Naive thymus-derived CD4-positive, alpha-beta T cell (primary cell): ENCODE data around the gene LAPTM5. TPM values are rescaled to one million over a fixed set of nuclear protein-coding genes. Genes with fewer than 3 reads are reported as not detected.
A peak's percentile ranks its signal among the peaks of the same experiment; 100 is the strongest.

Experiments used
- ATAC-seq: fragments of 150-1000 bp; cut with Tn5 transposase; 2 replicates; pipeline ENCODE4 v1.10.0; 2021; ENCODE audit warnings: mild to moderate bottlenecking, moderate library complexity
- CTCF ChIA-PET: fragments of 350-600 bp; sonication (Branson Sonifier 250); formaldehyde crosslinking; loops from one replicate; lab custom pipeline; 2021; ENCODE audit warnings: antibody characterized with exemption; lab: Charles Lee
- POLR2A ChIA-PET: fragments of 350-600 bp; sonication (Branson Sonifier 250); formaldehyde crosslinking; loops from one replicate; lab custom pipeline; 2021; ENCODE audit warnings: antibody characterized with exemption, inconsistent platforms; lab: Charles Lee
- DNase-seq, 9 donors: peaks; one replicate each; pipeline versions ENCODE4 v3.0.0 to v3.0.0-alpha.2; 2020 to 2022; ENCODE audit warnings: mixed read lengths in 1 of 9
- H3K27ac ChIP-seq: one replicate; pipeline ENCODE4 v1.7.0; 2013; ENCODE audit warnings: mild to moderate bottlenecking, low read depth, low read length, moderate library complexity
- H3K27me3 ChIP-seq, 2 donors: one replicate each; pipeline ENCODE4 v1.7.0; 2013; ENCODE audit warnings: low read length in 2 of 2, mild to moderate bottlenecking in 2 of 2, moderate library complexity in 2 of 2; ENCODE audit not compliant: control insufficient read depth in 2 of 2, insufficient read depth in 2 of 2
- H3K36me3 ChIP-seq, 3 experiments: 1 replicate in 2 of 3; 2 replicates in 1 of 3; pipeline ENCODE4 v1.7.0; 2013; ENCODE audit warnings: low read length in 3 of 3, mild to moderate bottlenecking in 3 of 3, moderate library complexity in 1 of 3; ENCODE audit not compliant: insufficient read depth in 3 of 3, control insufficient read depth in 2 of 3
- H3K4me1 ChIP-seq, 2 donors: one replicate each; pipeline ENCODE4 v1.7.0; 2013; ENCODE audit warnings: low read length in 2 of 2, mild to moderate bottlenecking in 2 of 2, moderate library complexity in 1 of 2; ENCODE audit not compliant: control insufficient read depth in 2 of 2, insufficient read depth in 2 of 2
- H3K4me3 ChIP-seq: 2 replicates; pipeline ENCODE4 v1.7.0; 2013; ENCODE audit warnings: mild to moderate bottlenecking, low read length
- H3K9me3 ChIP-seq, 3 experiments: 1 replicate in 2 of 3; 2 replicates in 1 of 3; pipeline ENCODE4 v1.7.0; 2013; ENCODE audit warnings: low read length in 3 of 3; ENCODE audit not compliant: control insufficient read depth in 2 of 3
- H3K27ac Mint-ChIP-seq, 9 donors: one replicate each; pipeline ENCODE4 v1.8.0; 2020 to 2022; ENCODE audit warnings: mixed read lengths in 9 of 9, mild to moderate bottlenecking in 8 of 9, moderate library complexity in 5 of 9, inconsistent platforms in 2 of 9
- H3K27me3 Mint-ChIP-seq, 5 donors: one replicate each; pipeline ENCODE4 v1.8.0; 2021 to 2022; ENCODE audit warnings: mixed read lengths in 5 of 5, mild to moderate bottlenecking in 1 of 5
- H3K36me3 Mint-ChIP-seq, 5 donors: one replicate each; pipeline ENCODE4 v1.8.0; 2020 to 2022; ENCODE audit warnings: mixed read lengths in 5 of 5, mild to moderate bottlenecking in 3 of 5, inconsistent platforms in 1 of 5
- H3K4me1 Mint-ChIP-seq, 7 donors: one replicate each; pipeline ENCODE4 v1.8.0; 2020 to 2022; ENCODE audit warnings: mixed read lengths in 7 of 7, mild to moderate bottlenecking in 3 of 7, inconsistent platforms in 1 of 7
- H3K4me3 Mint-ChIP-seq, 10 donors: one replicate each; pipeline ENCODE4 v1.8.0; 2020 to 2022; ENCODE audit warnings: mild to moderate bottlenecking in 10 of 10, mixed read lengths in 10 of 10, moderate library complexity in 6 of 10, inconsistent platforms in 2 of 10
- H3K9me3 Mint-ChIP-seq, 11 donors: one replicate each; pipeline ENCODE4 v1.8.0; 2020 to 2022; ENCODE audit warnings: mixed read lengths in 11 of 11, mild to moderate bottlenecking in 4 of 11, inconsistent platforms in 1 of 11, moderate library complexity in 1 of 11
- intact Hi-C, 2 donors: fragments of 100-400 bp; cut with micrococcal nuclease; formaldehyde crosslinking; loops; one replicate each; pipeline ENCODE4 v1.15.1; 2023
- polyA plus RNA-seq, 2 donors: library from polyadenylated mRNA; unstranded; fragments of 300-500 nt; fragmentation: Illumina TruSeq; gene quantifications; one replicate each; pipeline ENCODE4 v1.2.3, GENCODE V29; 2021
- total RNA-seq, 6 experiments: library from RNA in 5 of 6; stranded (reverse) in 5 of 6; gene quantifications; 1 replicate in 5 of 6; 2 replicates in 1 of 6; pipeline ENCODE4 v1.2.3 and lab custom pipeline; 2021 to 2026

The LAPTM5 gene
- total and polyA plus RNA-seq, 7 experiments from 2014 or later, result 464 to 783 (median 575) TPM

DNA sequence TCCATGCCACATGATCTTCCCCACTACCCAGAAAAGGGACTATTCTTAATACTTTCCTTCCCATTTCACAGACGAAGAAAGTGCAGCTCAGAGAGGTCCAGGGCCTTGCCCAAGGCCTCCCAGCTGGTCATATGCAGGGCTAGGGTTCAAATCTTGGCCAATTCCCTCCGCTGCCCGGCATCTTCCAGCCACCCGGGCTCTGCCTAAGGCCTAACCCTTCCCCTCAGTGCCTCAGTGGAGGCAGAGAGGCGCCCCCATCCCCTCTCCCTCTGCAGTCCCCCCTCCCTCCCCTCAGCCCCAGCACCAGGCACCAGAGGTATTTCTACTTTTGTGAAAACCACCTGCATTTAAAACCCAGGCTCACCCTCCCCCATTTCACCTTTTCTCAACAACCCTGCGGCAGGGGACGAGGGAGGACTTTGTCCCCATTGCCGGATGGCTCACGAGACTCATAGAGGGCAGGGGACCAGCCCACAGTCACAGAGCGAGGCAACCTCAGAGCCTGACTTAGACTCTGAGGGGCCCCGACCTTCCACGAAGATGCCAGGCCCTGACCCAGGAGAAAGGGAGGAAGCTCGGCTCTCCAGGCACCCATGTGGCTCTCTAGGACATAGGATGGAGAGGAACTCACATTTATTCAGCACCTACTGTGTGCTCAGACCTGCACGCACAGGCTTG is 12.3 kb downstream of the LAPTM5 start:
- peaks cover 12 to 34% (median 18%) of the 10 kb centered on the region in 3 experiments for H3K36me3 ChIP-seq
- H3K9me3 Mint-ChIP-seq, result no peaks in the 10 kb centered on the region
- H3K4me3 ChIP-seq, result peak overlapping the region; percentile 50
- H3K27ac ChIP-seq, result peak overlapping the region; percentile 98
- peaks cover 12 to 62% (median 27%) of the 10 kb centered on the region in 5 donors for H3K36me3 Mint-ChIP-seq
- H3K27ac Mint-ChIP-seq, result peak overlapping the region; percentile 90 to 100 (median 97)
- intact Hi-C loops, result loop anchor here in 1 of 2 donors (10.0 kb wide), 2 partner anchors 320 to 1190 kb away; partner anchors contain the start of genes PTP4A2 and PUM1
- peak overlapping the region; percentile 82 to 98 (median 94) for H3K4me3 Mint-ChIP-seq
- H3K27me3 ChIP-seq, result no peaks in the 10 kb centered on the region
- no peaks in the 10 kb centered on the region for H3K27me3 Mint-ChIP-seq
- ChIA-PET POLR2A (interaction anchor here (31.3 to 42.4 kb wide), 2 partner anchors 7 to 10 kb away, joined by 1281 read pairs; partner anchors contain the start of genes LAPTM5 and MATN1), CTCF (interaction anchor here (0.8 to 9.5 kb wide), 5 partner anchors 10 to 33 kb away, joined by 3 to 133 read pairs (median 49); partner anchors contain the start of gene LAPTM5)
- no peaks in the 10 kb centered on the region for H3K9me3 ChIP-seq
- DNase-seq (no peak), ATAC-seq (no peak)
- H3K4me1 Mint-ChIP-seq, result peaks cover 81 to 100% (median 100%) of the 10 kb centered on the region in 7 donors
- peaks cover 97% of the 10 kb centered on the region in 2 donors for H3K4me1 ChIP-seq

DNA sequence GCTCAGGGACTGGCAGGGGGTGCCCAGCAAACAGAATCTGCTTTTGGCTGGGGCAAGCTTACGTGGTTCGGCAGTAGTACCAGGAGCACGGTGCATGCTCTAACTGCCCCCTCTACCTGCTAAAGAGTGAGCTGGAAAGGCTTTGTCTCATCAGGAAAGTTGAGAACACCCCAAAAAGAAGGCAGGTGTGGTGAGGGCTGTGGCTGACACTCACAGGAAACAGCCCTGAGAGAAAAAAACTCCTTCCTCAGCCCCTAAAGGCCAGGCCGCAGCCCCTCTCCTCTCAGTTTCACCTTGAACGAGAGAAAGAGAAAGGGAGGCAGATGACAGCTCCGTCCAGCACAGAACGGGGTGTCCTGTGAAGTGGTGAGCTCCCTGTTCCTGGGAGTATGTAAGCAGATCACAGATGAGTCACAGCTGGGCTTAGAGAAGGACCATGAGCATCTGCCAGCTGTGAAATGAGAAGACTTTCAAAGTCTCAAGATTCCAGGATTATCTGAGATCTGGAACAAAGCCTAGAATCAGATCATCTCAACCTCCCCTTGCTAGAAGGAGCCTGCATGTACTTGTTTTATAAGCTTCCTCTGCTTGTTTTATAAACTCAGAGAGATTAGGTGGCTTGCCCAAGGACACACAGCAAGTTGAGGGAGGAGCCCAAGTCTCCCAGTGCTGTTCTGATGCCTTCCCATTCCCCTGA is 13.4 kb downstream of the LAPTM5 start:
- Mint-ChIP-seq H3K27me3 (no peaks in the 10 kb centered on the region), H3K9me3 (no peaks in the 10 kb centered on the region), H3K36me3 (peaks cover 12 to 67% (median 31%) of the 10 kb centered on the region in 5 donors), H3K27ac (peak overlapping the region; percentile 90 to 100 (median 97)), H3K4me3 (peak overlapping the region; percentile 82 to 98 (median 91)), H3K4me1 (peaks cover 76 to 100% (median 98%) of the 10 kb centered on the region in 7 donors)
- CTCF ChIA-PET, result interaction anchor here (1.2 to 9.5 kb wide), 6 partner anchors 12 to 39 kb away, joined by 3 to 133 read pairs (median 28); partner anchors contain the start of gene LAPTM5
- H3K27me3 ChIP-seq, result no peaks in the 10 kb centered on the region
- peaks cover 20 to 43% (median 23%) of the 10 kb centered on the region in 3 experiments for H3K36me3 ChIP-seq
- H3K4me1 ChIP-seq, result peaks cover 87 to 92% of the 10 kb centered on the region in 2 donors
- peak overlapping the region; percentile 98 for H3K27ac ChIP-seq
- ATAC-seq (peak; percentile 33), DNase-seq (peak in 1 of 9 donors; percentile 61)
- no peaks in the 10 kb centered on the region for H3K9me3 ChIP-seq
- POLR2A ChIA-PET, result interaction anchor here (1.0 to 42.4 kb wide), 5 partner anchors 6 to 1817 kb away, joined by 3 to 1281 read pairs (median 14); partner anchors contain the start of genes LAPTM5 and MATN1
- H3K4me3 ChIP-seq, result peak overlapping the region; percentile 45
- intact Hi-C loops, result loop anchor here in 1 of 2 donors (10.0 kb wide), 2 partner anchors 321 to 1191 kb away; partner anchors contain the start of genes PTP4A2 and PUM1

DNA sequence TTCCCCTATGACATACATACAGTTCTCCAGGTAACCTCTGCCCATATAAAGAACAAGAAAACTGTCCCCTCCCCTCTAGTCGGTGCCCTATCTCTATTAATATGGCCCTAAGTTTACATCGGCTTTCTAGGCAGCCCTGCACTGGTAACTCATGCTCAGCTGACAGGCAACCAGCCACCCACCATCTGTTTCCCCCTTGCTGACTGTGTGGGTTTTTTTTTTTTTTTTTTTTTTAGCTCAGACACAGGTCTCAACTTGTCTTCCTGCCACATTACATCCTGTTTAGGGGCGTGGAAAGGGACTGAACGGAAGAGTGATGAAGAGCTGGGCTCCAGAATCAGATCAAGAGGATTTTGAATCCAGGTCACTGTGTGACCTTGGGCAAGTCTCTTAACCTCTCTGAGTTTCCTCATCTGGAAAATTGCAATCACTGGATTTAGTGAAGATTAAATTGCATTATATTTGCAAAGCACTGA is 14.0 kb downstream of the LAPTM5 start:
- Mint-ChIP-seq H3K36me3 (peaks cover 15 to 67% (median 34%) of the 10 kb centered on the region in 5 donors), H3K9me3 (peaks cover 0 to 2% (median 0%) of the 10 kb centered on the region in 11 donors), H3K27ac (peak overlapping the region; percentile 90 to 100 (median 97)), H3K4me1 (peaks cover 75 to 100% (median 97%) of the 10 kb centered on the region in 7 donors), H3K4me3 (peak overlapping the region; percentile 82 to 98 (median 91)), H3K27me3 (no peaks in the 10 kb centered on the region)
- ChIA-PET CTCF (interaction anchor here (1.2 to 9.5 kb wide), 8 partner anchors 11 to 39 kb away, joined by 3 to 133 read pairs (median 7); partner anchors contain the start of gene LAPTM5), POLR2A (interaction anchor here (1.0 to 42.4 kb wide), 5 partner anchors 5 to 1817 kb away, joined by 3 to 1281 read pairs (median 14); partner anchors contain the start of genes LAPTM5 and MATN1)
- Histone ChIP-seq H3K9me3 (no peaks in the 10 kb centered on the region), H3K27ac (peak overlapping the region; percentile 98), H3K36me3 (peaks cover 26 to 49% (median 29%) of the 10 kb centered on the region in 3 experiments), H3K4me3 (peak overlapping the region; percentile 45), H3K4me1 (peaks cover 84 to 86% of the 10 kb centered on the region in 2 donors), H3K27me3 (no peaks in the 10 kb centered on the region)
- intact Hi-C loops, result loop anchor here (1.0 to 10.0 kb wide), 7 partner anchors 11 to 1191 kb away; partner anchors contain the start of genes LAPTM5 (in 1 of the 2), PTP4A2 (in 1 of the 2) and PUM1 (in 1 of the 2)
- ATAC-seq, result peak; percentile 83
- peak in 8 of 9 donors; percentile 58 to 90 (median 82) for DNase-seq

DNA sequence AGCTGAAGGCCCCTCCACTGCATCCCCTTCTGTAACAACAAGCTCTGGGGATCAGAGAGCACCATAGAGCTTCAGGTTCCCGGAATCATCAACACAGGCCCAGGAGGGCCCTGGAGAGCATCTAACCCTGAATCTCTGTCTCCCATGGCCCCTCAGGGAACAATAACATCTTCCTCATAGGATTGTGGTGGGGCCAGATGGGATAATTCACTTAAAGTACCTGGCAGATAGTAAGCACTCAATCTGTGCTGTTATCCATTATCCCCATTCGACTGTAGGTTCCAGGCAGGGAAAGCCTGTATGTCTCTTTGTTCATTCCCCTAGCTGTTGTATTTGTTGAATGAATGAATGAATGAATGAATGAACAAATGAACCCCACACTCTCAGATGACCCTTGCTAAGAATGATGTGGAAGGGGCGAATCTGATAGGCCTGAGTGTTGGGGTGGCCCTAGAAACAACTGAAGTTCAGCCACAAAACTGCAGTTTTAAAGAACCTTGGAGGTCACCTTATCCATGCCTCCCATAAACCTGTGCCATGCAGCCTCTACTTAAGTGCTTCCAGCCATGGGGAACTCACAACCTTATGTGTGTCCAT is 14.5 kb downstream of the LAPTM5 start:
- Mint-ChIP-seq H3K4me1 (peaks cover 77 to 100% (median 97%) of the 10 kb centered on the region in 7 donors), H3K27me3 (no peaks in the 10 kb centered on the region), H3K27ac (peak overlapping the region; percentile 90 to 100 (median 97)), H3K36me3 (peaks cover 20 to 67% (median 38%) of the 10 kb centered on the region in 5 donors), H3K9me3 (peaks cover 0 to 3% (median 0%) of the 10 kb centered on the region in 11 donors), H3K4me3 (peak overlapping the region; percentile 82 to 98 (median 91))
- peaks cover 32 to 55% (median 34%) of the 10 kb centered on the region in 3 experiments for H3K36me3 ChIP-seq
- no peaks in the 10 kb centered on the region for H3K27me3 ChIP-seq
- ChIA-PET POLR2A (interaction anchor here (1.6 to 42.4 kb wide), 4 partner anchors 5 to 1816 kb away, joined by 3 to 1281 read pairs (median 648); partner anchors contain the start of genes LAPTM5 and MATN1), CTCF (interaction anchor here (1.6 to 9.5 kb wide), 7 partner anchors 10 to 40 kb away, joined by 6 to 133 read pairs (median 7); partner anchors contain the start of gene LAPTM5)
- no peaks in the 10 kb centered on the region for H3K9me3 ChIP-seq
- peak overlapping the region; percentile 20 for H3K4me3 ChIP-seq
- no peak for ATAC-seq
- H3K27ac ChIP-seq, result peak overlapping the region; percentile 98
- intact Hi-C loops, result loop anchor here (1.0 to 10.0 kb wide), 7 partner anchors 11 to 1192 kb away; partner anchors contain the start of genes LAPTM5 (in 1 of the 2), PTP4A2 (in 1 of the 2) and PUM1 (in 1 of the 2)
- H3K4me1 ChIP-seq, result peaks cover 80 to 84% of the 10 kb centered on the region in 2 donors
- DNase-seq, result no peak

DNA sequence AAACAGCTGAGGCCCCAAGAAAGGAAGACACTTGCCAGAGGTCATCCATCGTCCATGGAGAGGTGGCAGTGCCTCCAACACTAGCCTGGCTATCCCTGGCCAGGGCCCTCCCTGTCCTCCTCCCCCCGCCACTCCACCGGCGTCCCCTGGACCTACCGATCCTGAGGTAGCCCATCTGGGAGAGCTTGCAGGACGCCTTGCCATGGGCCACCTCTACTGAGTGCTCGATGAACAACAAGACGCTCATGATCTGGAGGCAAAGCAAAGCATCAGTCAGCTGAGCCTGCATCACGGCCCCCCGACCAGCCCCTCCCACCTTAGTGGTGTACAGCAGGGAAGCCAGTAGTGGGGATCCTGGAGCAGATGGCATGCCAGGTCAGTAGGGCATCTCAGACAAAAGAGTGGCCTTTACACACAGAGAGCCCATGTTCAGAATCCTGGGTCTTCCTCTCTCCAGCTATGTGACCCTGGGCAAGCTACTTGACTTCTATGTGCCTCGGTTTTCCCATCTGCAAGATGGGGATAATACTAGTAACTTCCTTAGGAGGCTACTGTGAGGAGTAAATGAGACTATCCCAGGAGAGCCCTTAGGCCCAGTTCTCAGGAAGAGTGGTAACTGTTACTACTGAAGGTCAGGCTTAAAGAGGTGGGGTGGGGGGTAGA is 15.1 kb downstream of the LAPTM5 start:
- no peaks in the 10 kb centered on the region for H3K9me3 ChIP-seq

More for the DNA sequence above, 15.1 kb downstream of the LAPTM5 start:
- Histone ChIP-seq H3K27me3 (no peaks in the 10 kb centered on the region), H3K36me3 (peaks cover 37 to 56% (median 41%) of the 10 kb centered on the region in 3 experiments), H3K27ac (peak overlapping the region; percentile 98), H3K4me1 (peaks cover 74 to 79% of the 10 kb centered on the region in 2 donors), H3K4me3 (no peak overlapping the region)
- Mint-ChIP-seq H3K9me3 (peaks cover 0 to 3% (median 0%) of the 10 kb centered on the region in 11 donors), H3K36me3 (peaks cover 20 to 68% (median 44%) of the 10 kb centered on the region in 5 donors), H3K4me3 (peak overlapping the region in 9 of 10 donors; percentile 66 to 98 (median 93)), H3K27ac (peak overlapping the region; percentile 90 to 100 (median 97)), H3K27me3 (no peaks in the 10 kb centered on the region), H3K4me1 (peaks cover 72 to 98% (median 93%) of the 10 kb centered on the region in 7 donors)
- ATAC-seq (no peak), DNase-seq (no peak)
- intact Hi-C loops, result loop anchor here in 1 of 2 donors (10.0 kb wide), 2 partner anchors 322 to 1192 kb away; partner anchors contain the start of genes PTP4A2 and PUM1
- ChIA-PET POLR2A (interaction anchor here (1.6 to 42.4 kb wide), 4 partner anchors 4 to 1815 kb away, joined by 3 to 1281 read pairs (median 648); partner anchors contain the start of genes LAPTM5 and MATN1), CTCF (interaction anchor here (1.6 to 9.5 kb wide), 7 partner anchors 10 to 41 kb away, joined by 6 to 133 read pairs (median 7); partner anchors contain the start of gene LAPTM5)
